Measurements from ENCODE around the gene CD164. TPM values are rescaled to one million over a fixed set of nuclear protein-coding genes. Genes with fewer than 3 reads are reported as not detected.

CD164 gene
- total RNA-seq, 1 experiment from 2014 or later: 228 TPM

GRCh38 chr6:109363753-109364152, 18.5 kb downstream of the CD164 start:
- ChIA-PET CTCF (no interaction called here), POLR2A (no interaction called here)
- Mint-ChIP-seq H3K27me3 (ENCODE audit: insufficient read depth, unreplicated experiment) (no peaks in the 10 kb centered on the region), H3K4me1 (ENCODE audit: low read depth, unreplicated experiment) (no peaks in the 10 kb centered on the region), H3K9me3 (ENCODE audit: unreplicated experiment) (no peaks in the 10 kb centered on the region), H3K4me3 (ENCODE audit: unreplicated experiment) (no peak overlapping the region), H3K27ac (ENCODE audit: unreplicated experiment) (no peak overlapping the region), H3K36me3 (ENCODE audit: insufficient read depth, unreplicated experiment) (peaks cover 67% of the 10 kb centered on the region)
- H3K27me3 ChIP-seq (replicated peaks; ENCODE audit: control insufficient read depth, insufficient read depth, low read length): no peaks in the 10 kb centered on the region
- no peak for DNase-seq
- H3K36me3 ChIP-seq (ENCODE audit: control insufficient read depth, insufficient read depth, low read length): no peaks in the 10 kb centered on the region; the same call in 1 of the 2 replicates
- TF ChIP-seq CTCF (IDR thresholded peaks at IDR 0.05; ENCODE audit: insufficient read depth in 1 of 2, low read depth in 1 of 2, low read length in 1 of 2, severe bottlenecking in 1 of 2, unreplicated experiment in 1 of 2): no peak
- H3K4me3 ChIP-seq (ENCODE audit: low read depth, low read length): no peak overlapping the region
- no peaks in the 10 kb centered on the region for H3K4me1 ChIP-seq
- no peaks in the 10 kb centered on the region for H3K9me3 ChIP-seq
- intact Hi-C loops (cut with micrococcal nuclease; ENCODE audit: unreplicated experiment): no loop called here
- no TSS peak for BruUV-seq (replicated peaks)

GRCh38 chr6:109362102-109362884, 20.0 kb downstream of the CD164 start:
- ChIA-PET POLR2A (no interaction called here), CTCF (interaction anchor here (0.5 kb wide), 1 partner anchor 32 kb away, joined by 3 read pairs; no protein-coding TSS in a partner anchor)
- Mint-ChIP-seq H3K4me3 (ENCODE audit: unreplicated experiment) (no peak overlapping the region), H3K27me3 (ENCODE audit: insufficient read depth, unreplicated experiment) (no peaks in the 10 kb centered on the region), H3K27ac (ENCODE audit: unreplicated experiment) (no peak overlapping the region), H3K9me3 (ENCODE audit: unreplicated experiment) (no peaks in the 10 kb centered on the region), H3K4me1 (ENCODE audit: low read depth, unreplicated experiment) (no peaks in the 10 kb centered on the region), H3K36me3 (ENCODE audit: insufficient read depth, unreplicated experiment) (peaks cover 53% of the 10 kb centered on the region)
- Histone ChIP-seq H3K36me3 (ENCODE audit: control insufficient read depth, insufficient read depth, low read length) (no peaks in the 10 kb centered on the region; the same call in 1 of the 2 replicates), H3K4me1 (no peaks in the 10 kb centered on the region), H3K27me3 (replicated peaks; ENCODE audit: control insufficient read depth, insufficient read depth, low read length) (no peaks in the 10 kb centered on the region), H3K9me3 (no peaks in the 10 kb centered on the region), H3K4me3 (ENCODE audit: low read depth, low read length) (no peak overlapping the region)
- no TSS peak for BruUV-seq (replicated peaks)
- intact Hi-C loops (cut with micrococcal nuclease; ENCODE audit: unreplicated experiment): no loop called here
- no peak for TF ChIP-seq CTCF (IDR thresholded peaks at IDR 0.05; ENCODE audit: insufficient read depth in 1 of 2, low read depth in 1 of 2, low read length in 1 of 2, severe bottlenecking in 1 of 2, unreplicated experiment in 1 of 2)
- DNase-seq: no peak

- CTCF ChIA-PET: no interaction called here
- H3K27ac Mint-ChIP-seq (ENCODE audit: unreplicated experiment): no peak overlapping the region
- POLR2A ChIA-PET: no interaction called here
- no peaks in the 10 kb centered on the region for H3K4me1 ChIP-seq
- no peaks in the 10 kb centered on the region for H3K27me3 Mint-ChIP-seq (ENCODE audit: insufficient read depth, unreplicated experiment)
- H3K9me3 ChIP-seq: peaks cover 6% of the 10 kb centered on the region; the same call in 1 of the 2 replicates
- no TSS peak for BruUV-seq (replicated peaks)
- no peaks in the 10 kb centered on the region for H3K9me3 Mint-ChIP-seq (ENCODE audit: unreplicated experiment)
- intact Hi-C loops (cut with micrococcal nuclease; ENCODE audit: unreplicated experiment): no loop called here
- TF ChIP-seq CTCF (IDR thresholded peaks at IDR 0.05; ENCODE audit: insufficient read depth in 1 of 2, low read depth in 1 of 2, low read length in 1 of 2, severe bottlenecking in 1 of 2, unreplicated experiment in 1 of 2): no peak
- no peak for DNase-seq
- no peaks in the 10 kb centered on the region; the same call in 1 of the 2 replicates for H3K36me3 ChIP-seq (ENCODE audit: control insufficient read depth, insufficient read depth, low read length)
- no peaks in the 10 kb centered on the region for H3K4me1 Mint-ChIP-seq (ENCODE audit: low read depth, unreplicated experiment)
- no peak overlapping the region for H3K4me3 ChIP-seq (ENCODE audit: low read depth, low read length)
- no peak overlapping the region for H3K4me3 Mint-ChIP-seq (ENCODE audit: unreplicated experiment)
- H3K36me3 Mint-ChIP-seq (ENCODE audit: insufficient read depth, unreplicated experiment): peaks cover 50% of the 10 kb centered on the region
- H3K27me3 ChIP-seq (replicated peaks; ENCODE audit: control insufficient read depth, insufficient read depth, low read length): no peaks in the 10 kb centered on the region
These were observed 21.5 kb downstream of the CD164 start for GRCh38 chr6:109360791-109361190.
